GM21390 (cell line): Measurements from ENCODE around the gene CTRB2.

Source experiments
- ATAC-seq: cut with Tn5 transposase; IDR thresholded peaks from one replicate; pipeline ENCODE4 v1.9.1; 2021; ENCODE audit not compliant: unreplicated experiment

The CTRB2 gene

DNA sequence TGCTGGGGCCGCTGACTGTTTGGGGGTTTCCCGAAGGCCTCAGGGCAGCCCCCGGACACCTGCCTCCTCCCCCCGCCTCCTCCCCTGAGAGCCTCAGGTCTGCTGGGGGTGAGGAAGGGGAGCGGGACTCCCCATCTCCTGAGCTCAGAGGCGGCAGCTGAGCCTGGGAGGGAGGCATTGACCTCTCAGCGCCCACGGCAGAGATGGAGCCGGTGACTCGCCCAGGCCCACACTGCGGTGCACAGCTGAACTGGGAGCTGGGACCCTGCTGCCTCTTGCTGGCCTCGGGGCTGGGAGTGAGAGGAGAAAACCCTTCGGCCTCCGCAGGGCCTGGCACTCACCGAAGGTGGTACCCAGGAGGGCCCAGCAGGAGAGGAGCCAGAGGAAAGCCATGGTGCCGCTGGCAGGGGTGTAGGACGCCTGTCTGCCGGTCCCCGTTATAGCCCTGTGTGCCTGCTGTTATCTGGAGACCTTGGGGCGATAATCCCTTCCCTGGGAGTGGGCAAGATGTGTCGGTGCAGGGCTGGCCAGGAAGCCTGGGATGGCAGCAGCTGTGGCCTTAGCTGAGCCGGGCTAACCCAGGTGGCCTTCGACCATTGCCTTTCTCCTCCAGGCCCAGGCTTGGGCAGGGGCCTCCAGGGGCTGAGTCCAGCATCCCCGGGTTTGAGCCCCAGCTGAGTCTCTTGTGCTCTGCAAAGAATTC lies at the start of gene CTRB2:
Gene CTRB2, minus strand, starts transcription at position 413 of the 703 bp plus-strand sequence. Its CDS starts 20 bp downstream, at position 393.
- no peak for ATAC-seq

DNA sequence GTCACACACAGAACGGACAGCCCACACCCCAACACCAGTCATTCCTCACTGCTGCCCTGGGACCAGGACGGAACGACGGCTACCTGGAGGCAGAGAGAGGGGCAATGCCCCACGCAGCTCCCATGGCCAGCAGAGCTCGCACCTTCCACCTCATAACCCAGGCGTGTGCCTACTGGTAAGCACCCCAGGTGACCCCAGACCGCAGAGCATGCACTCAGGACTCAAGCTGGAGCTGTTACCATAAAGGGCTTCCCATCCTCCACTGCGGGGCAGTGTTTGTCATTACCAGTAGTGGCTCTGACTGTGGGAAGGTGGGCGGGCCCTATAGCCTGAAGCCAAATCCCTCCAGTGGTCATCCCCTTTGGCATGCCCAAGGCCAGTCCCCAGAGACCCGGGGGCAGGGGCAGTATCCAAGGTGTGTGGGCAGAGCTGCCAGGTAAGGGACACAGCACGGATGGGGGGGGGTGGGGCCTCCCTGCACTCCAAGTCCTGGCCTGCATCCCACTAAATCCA lies 49.2 kb upstream of the CTRB2 start:
- no peak for ATAC-seq

DNA sequence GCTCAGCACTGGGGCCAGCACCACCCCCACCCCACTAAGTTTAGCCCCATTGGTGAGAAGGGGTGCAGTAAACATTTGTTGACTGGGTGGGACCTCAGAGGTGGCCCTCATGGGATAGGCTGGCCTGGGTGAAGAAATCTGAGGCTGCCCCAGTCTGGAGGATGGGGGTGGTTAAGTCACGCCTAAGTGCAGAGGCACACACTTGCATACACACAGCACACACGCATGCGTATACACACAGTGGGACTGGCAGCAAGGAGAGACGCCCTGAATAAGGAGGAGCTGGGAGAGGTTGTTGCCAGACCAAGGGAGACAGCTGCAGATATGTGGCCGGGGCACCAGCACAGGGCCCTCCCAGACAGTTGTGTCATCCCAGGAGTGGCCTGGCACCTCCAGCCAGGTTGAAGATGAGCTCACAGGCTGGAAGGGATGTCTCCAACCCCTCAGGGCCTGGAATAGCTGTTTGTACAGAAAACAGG lies 47.4 kb upstream of the CTRB2 start:
- no peak for ATAC-seq

DNA sequence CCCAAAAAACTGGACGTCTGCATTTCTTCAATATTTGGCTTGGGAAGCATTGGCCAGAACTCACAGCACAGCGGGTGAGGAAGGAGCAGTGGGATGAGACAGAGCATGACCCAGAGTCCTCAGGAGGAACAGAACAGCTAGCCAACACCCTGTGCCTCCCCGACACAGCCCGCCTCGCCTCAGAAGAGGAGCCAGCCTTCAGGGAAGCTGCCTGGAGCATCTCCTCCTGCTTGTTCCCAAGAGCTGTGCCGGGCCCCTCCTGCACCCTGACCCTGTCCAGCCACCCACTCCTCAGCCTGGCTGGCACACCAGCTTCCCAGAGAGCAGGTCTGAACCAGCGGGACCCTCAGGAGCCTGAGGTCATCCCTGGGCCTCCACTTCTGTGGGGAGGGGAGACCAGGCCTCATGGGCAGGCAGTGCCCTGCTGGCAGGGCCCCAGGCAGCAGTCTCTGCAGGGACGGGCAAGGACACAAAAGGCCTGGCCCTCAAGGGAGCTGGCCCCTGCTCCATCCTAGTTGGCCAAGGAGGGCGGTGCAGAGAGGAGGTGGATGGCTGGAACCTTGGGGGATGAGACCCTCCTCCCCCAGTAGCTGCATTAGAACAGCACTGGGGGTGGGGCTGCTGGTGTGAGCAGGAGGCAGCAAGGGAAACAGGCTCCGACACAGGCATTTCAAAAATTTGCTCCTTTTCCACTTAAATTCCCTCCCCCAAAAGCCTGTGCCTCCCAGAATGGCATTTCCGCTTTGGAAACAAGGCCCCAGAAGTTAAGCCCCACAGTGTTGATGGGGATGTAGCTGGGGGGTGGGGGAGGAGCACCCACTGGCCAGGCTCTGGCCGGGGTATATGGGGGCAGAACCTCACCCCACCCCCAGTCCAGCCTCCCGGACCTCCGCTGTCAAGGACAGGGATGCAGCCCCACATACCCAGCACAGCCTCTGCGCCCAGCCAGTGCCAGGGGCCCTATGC lies 46.3 kb upstream of the CTRB2 start:
- ATAC-seq = no peak

DNA sequence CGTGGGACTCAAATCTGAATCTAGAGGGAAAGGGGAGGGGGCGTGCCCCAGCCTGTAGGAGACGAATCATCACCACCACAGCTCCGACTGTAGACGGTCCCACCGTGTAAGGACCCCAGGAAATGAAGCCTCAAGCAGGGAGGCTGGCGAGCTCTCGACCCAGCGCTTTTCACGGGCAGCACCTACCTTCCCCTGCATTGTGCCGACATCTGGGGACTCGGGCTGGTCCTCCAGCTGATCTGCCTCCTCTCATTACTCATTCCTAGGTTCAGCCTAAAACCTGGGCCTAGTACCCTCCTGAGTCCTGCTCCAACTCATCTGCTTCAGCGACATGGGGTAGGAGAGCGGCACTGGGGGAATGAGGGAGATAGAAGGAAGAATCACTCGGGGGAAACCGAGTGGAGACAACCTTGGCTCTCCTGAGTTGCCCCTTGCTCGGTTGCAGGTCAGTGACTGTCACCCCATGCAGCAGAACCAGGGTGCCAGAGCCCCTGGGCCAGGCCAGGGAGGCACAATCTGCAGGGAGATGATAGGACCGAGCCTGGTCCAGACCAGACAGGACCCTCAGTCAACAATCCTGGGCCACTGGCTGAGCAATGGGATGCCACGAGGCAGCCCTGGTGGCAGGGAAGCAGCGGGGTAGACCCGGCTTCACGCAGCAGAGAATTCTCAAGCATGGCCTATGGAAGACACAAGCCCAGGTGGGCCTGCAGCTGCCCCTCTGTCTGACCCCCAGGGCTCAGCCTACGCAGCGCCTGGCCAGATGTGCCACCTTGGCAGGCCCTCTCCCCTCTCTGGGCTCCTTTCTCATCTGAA lies 45.3 kb upstream of the CTRB2 start:
- ATAC-seq = no peak

DNA sequence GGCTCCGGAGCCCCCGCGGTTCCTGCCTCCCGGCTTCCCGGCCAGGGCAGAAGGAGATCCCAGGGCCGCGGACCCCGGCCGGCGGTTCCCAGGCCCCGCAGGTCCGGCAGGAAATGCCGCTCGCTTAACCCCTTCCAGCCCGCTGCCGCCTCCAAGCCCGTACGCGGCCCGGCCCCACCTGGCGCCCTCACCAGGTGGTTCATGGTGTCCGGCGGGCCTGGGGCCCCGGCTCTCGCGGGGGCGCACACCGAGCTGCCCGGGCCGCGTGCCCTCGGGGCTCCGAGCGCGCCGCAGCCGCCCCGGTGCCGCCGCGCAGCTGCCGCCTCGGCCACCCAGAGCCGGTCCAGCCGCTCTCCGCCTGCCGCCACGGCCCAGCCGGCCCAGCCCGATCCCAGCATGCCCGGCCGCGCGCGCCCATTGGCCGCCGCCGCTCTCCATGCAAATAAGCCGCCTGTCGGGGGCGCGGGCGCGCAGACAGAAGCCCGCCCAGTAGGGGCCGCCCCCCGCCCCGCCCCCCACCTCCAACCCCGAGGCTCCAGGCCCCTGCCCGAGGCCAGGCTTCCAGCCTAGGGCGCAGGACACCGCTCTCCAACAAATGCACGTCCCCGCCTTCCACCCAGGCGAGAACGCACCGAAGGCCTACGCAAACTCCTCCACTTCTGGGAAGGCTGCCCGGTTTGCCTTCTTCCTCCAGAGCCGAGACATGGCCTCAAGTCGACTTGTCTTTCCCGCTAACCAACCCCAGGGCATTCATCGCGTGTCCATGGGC lies 44.5 kb upstream of the CTRB2 start, which contains the start of gene BCAR1:
Gene BCAR1, minus strand, starts transcription at position 345 of the 769 bp plus-strand sequence. Its CDS starts 142 bp downstream, at position 203.
- peak; percentile 78 for ATAC-seq

DNA sequence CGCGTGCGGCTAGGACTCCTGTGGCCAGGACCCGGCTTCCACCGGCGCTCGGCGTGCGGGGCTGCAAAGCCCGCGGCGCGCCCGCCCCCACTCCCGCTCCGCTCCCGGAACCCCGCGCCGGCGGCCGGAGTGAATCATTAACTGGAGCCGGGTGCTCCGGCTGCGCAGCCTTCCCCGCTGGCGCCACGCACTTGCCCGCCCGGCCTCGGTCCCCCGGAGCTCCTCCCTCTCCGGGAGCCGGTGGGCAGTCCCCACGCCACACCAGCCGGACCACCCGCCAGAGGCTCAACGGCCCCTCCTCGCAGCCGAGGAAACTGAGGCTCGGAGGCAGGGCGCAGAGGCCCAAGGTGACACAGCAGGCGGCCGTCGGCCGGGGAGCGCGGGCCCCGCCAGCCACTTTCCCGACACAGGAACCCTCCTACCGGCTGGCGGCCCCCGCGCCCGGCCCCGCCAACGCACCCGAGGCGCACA lies 43.9 kb upstream of the CTRB2 start:
- peak; percentile 37 for ATAC-seq

DNA sequence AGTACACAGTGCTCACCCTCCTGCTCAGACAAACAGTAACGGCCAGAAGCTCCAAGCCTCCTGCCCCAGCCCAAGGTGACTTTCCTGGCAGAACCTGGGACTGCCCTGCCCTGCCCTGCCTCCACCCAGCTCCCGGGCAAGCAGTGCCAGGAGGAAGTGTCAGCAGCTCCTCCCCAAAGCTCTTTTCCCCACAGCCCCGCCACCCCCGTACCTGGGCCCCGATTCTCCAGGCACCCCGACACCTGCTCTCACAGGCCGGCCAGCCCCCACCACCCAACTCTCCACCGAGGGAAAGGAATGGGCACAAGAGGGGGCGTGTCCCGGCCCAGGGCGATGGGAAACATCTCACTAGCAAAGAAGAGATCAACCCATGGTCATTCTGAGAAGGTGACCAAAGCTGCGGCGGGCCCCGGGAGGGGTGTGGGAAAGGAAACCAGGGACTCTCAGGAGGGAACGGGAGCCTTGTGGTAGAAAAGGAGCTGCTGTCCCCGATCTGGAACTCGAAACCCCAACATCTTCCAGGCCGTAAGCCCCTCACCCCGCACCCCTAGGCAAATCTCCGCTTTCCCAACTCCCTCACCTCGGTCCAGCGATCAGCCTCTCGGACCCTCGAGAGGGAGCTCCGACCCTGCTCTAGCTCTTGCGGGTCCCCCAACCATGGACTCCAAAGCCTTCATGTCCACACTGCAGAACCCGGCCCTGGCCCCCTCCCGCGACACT lies 43.3 kb upstream of the CTRB2 start:
- ATAC-seq = no peak

DNA sequence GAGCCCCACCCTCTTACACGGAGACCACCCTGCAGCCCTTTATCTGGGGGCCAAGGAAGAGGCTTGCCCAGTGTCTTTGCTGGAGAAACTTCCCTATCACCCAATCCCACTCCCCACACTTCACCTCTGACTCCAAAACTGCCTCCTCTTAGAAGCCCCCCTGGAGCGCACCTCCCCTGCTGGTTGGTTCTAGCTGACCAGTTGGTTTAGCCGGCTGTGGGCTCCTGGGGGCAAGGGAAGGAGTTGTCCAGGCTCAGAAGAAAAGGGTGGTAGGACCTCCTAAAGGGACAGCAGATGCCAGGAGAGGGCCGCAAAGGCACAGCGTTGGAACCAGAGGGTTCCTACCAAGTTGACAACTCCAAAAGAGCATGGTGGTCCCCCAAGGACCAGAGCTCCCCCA lies 42.5 kb upstream of the CTRB2 start:
- ATAC-seq = no peak

DNA sequence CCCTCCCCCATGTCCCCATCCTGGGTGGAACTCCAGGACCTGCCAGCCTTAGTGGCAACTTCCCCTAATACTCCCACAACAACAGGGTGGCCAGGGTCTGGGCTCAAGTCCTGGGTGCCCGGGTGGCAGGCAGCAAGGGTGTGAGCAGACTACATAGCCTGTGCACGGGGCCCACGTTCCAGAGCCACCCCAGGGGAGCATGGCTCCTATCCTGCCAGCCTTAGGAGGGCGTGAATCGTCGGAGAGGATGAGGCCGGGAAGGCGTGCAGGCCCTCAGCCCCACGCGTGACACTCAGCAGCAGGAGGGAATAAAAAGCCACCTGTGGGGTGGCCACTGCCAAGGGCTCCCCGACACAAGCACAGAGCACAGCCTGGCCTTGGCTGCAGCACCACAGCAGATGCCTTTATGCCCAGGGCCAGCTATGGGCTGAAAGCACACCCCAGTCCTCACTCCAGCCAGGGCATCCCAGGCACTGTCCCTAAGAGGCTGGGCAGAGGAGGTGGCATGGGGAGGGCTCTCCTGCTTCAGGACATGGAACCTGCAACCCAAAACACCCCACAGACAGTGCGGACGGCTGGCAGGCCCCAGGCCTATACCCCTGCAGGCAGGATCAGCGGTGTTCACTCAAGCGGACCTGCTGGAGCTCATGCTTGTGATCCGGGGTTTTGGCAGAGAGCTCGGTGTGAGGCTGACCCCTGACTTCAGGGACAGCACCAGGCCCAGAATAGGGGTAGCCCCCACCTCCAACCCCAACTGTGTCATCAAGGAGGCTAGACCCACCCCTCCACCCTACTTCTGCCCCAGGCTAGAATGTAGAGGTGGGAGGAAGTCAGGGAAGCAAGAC lies 41.8 kb upstream of the CTRB2 start:
- ATAC-seq = no peak

DNA sequence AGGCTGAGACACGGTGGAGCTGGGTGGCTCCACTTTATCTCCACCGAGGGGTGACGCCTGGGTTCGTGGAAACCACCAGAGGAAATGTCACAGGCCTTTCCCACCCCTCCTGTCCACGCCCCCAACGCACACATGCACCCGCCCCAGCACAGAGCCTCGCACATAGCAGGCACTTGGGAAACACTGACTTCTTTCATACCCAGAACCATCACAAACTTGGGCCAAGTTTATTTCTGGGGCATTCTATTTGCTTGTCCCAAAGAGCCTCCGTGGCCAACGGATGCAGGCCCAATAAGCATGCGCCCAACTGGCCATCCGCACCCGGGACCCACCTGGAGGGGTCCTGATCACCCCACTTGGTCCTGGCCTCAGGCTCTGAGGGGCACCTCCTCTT lies 41.2 kb upstream of the CTRB2 start:
- ATAC-seq = no peak

DNA sequence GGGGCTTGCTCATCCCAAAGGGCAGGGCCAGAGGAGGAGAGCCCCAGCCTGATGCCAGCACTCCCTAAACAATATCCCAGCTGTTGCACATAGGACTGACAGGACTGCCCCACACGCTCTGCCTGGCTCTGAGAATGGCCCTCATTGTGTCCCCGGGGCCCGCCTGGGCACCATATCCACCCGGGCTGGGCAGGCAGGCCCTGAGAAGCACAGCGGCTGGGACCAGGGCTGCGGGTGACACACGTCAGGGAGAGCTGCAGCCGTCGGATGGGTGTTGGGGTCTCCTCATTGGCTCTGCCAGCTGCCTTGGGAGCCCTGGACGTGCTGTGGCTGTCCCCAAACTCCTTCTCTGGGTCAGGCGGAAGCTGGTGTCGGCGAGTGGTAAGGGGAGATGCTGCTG lies 40.3 kb upstream of the CTRB2 start:
- ATAC-seq = no peak

DNA sequence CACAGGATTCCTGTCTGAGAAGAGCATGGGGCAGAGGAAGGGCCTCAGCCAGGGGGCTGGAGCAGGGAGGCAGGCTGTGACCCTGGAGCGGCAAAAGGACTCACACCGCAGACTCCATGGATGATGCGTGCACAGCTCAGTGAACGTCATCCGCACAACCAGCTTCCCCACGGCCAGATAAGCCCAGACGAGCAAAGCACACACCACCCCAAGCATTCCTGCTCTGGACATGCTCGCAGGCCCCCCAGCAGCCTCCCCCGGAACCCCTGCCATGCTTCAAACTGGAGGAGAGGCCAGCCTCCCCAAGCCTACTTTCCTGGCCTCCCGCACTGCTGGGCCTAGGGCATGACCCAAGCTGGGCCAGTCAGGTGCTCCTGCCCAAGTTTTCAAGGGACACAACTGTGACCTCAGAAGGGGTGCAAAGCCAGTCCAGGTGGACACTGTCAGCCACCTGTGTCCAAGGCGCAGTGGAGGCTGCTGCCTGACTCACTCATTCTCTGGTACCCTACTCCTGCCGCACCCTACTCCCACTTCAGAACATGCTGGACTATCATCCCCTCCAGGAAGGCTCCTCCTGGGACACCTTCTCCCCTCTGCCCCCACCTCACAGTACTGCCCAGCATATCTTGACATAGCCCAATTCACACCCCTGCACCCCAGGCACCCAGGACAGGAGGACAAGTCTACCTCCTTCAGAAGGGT lies 39.7 kb upstream of the CTRB2 start:
- no peak for ATAC-seq

DNA sequence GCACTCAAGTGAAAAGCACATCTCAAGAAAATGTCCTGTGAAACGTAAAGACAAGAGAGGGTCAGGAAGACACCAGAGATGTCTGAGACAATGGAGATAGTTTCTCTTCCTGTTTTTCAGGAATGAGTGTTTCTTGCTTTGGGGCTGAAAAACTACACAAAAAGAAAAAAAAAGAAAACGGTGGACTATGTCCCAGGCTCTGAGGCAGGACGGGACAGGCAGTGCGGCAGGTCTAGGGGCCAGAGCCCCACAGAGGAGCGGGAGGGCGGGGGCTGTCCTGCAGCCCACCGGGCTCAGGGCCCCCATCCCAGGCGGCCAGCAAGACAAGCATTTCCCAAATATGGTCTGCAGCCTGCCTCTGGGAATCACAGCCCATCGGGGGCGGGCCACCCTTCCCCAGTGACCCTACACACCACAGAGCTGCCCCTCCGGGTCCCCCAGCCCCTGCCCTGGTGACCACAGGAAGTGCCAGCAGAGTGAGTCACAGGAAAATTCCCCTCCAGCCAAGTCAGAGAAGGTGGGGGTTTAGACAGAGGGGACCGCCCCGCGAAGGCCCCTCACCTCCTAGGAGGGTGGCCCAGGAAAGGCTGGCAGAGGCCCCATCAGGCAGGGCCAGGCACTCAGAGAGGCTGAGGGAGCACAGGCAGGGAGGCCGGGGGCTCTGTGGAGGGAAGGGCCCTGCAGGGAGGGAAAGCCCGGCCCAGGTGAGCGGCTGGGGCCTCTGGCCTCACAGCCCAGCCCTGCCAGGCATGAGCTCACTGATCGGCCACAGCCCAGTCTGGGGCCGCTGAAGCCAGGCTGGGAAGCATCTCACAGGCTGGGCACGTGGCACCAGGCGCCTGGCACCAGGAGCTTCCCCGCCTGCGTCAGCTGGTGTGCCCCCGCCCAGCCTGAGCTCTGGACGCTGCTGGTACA lies 38.1 kb upstream of the CTRB2 start:
- no peak for ATAC-seq

DNA sequence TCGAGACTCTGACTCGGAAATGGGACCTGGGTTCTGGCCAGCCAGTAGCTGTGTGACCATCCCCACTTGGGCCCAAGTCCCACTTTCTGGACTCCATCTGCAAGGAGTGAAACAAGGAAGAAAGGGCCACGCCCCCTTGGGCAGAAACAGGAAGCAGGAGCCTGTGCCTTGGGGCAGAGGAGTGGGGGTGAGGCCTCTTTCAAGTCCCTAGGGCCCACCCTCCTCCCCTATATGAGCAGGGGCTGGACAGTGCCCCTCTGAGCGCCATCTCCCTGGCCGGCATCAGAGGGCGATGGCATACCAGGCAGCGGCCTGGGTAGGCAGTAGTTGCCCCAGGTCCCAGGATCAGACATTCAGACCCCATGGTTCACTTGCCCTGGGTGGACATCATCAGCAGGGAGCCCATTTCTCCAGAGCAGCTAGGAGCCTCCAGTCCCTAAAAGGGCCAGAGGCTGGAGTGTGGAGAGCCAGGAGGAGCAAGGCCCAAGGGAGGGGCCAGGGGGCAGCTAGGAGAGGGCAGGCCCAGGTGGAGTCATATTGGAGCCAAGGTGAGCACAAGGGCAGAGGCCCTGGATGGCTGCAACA lies 37.4 kb upstream of the CTRB2 start:
- ATAC-seq = no peak

DNA sequence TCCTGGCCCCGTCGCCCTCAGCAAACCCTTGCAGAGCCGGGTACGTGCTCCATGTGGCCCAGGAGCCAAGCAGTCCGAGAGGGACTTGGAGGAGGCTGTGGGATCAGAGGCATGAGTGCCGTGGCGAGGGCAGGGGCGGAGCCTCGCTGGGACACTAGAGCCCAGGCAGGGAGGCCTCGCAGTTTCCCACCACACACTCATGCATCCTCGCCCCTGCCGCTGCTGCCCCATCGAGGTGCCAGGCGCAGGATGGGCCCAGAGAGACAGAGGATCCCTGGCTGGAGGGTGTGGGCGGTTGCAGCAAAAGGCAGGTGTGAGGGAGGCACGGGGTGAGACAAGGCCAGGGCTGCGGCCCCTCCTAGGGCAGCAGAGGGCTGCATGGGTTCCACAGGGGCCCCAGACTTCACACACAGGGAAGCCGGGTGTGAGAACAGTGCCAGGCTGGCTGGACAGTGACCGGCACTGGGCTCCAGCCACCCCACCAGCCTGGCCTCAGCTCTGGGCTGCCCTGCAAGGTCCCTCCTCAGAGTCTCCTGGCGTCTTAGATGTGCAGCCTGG lies 36.8 kb upstream of the CTRB2 start:
- no peak for ATAC-seq
